Measurements from ENCODE around the gene NDNF.
A peak's percentile ranks its signal among the peaks of the same experiment; 100 is the strongest.

GRCh38 chr4:121112530-121112929 lies 40.2 kb upstream of the NDNF start:
- peak; percentile 52 for TF ChIP-seq CTCF (IDR thresholded peaks at IDR 0.05; ENCODE audit: low read depth, low read length)
- TF ChIP-seq EZH2phosphoT487 (IDR thresholded peaks at IDR 0.05; ENCODE audit: low read depth), result no peak
